ENCODE results near the gene CFAP251.

CFAP251 gene

GRCh38 chr12:122004633-122005071 is 86.3 kb downstream of the CFAP251 start:
- Histone ChIP-seq H3K27me3 (ENCODE audit: control insufficient read depth, insufficient read depth, low read length, poor library complexity, severe bottlenecking) (no peaks in the 10 kb centered on the region), H3K36me3 (ENCODE audit: control insufficient read depth, insufficient read depth, low read length) (no peaks in the 10 kb centered on the region), H3K9me3 (ENCODE audit: control insufficient read depth, low read length) (no peaks in the 10 kb centered on the region), H3K27ac (ENCODE audit: insufficient read depth, low read depth, low read length, poor library complexity, severe bottlenecking) (no peak overlapping the region), H3K4me3 (ENCODE audit: insufficient read depth, low read depth, low read length) (no peak overlapping the region), H3K4me1 (ENCODE audit: control insufficient read depth, insufficient read depth, low read length) (no peaks in the 10 kb centered on the region)
- WGBS, 2 experiments = 92 to 95% methylated on average over 12 of the region's 12 CpGs

- H3K27ac ChIP-seq (ENCODE audit: insufficient read depth, low read depth, low read length, poor library complexity, severe bottlenecking) = no peak overlapping the region
- H3K9me3 ChIP-seq (ENCODE audit: control insufficient read depth, low read length) = no peaks in the 10 kb centered on the region
- H3K27me3 ChIP-seq (ENCODE audit: control insufficient read depth, insufficient read depth, low read length, poor library complexity, severe bottlenecking) = no peaks in the 10 kb centered on the region
- no peaks in the 10 kb centered on the region for H3K36me3 ChIP-seq (ENCODE audit: control insufficient read depth, insufficient read depth, low read length)
- H3K4me3 ChIP-seq (ENCODE audit: insufficient read depth, low read depth, low read length) = no peak overlapping the region
- no peaks in the 10 kb centered on the region for H3K4me1 ChIP-seq (ENCODE audit: control insufficient read depth, insufficient read depth, low read length)
- 93 to 95% methylated on average over 11 of the region's 11 CpGs for WGBS, 2 experiments
Observed at GRCh38 chr12:122005252-122005776, 86.9 kb downstream of the CFAP251 start.

- H3K27me3 ChIP-seq (ENCODE audit: control insufficient read depth, insufficient read depth, low read length, poor library complexity, severe bottlenecking) = no peaks in the 10 kb centered on the region
- 95% methylated on average over 24 of the region's 24 CpGs for WGBS, 2 experiments
- no peak overlapping the region for H3K27ac ChIP-seq (ENCODE audit: insufficient read depth, low read depth, low read length, poor library complexity, severe bottlenecking)
- no peak overlapping the region for H3K4me3 ChIP-seq (ENCODE audit: insufficient read depth, low read depth, low read length)
- no peaks in the 10 kb centered on the region for H3K9me3 ChIP-seq (ENCODE audit: control insufficient read depth, low read length)
- no peaks in the 10 kb centered on the region for H3K4me1 ChIP-seq (ENCODE audit: control insufficient read depth, insufficient read depth, low read length)
- H3K36me3 ChIP-seq (ENCODE audit: control insufficient read depth, insufficient read depth, low read length) = no peaks in the 10 kb centered on the region
Observed at GRCh38 chr12:122006186-122006926, 88.0 kb downstream of the CFAP251 start.

GRCh38 chr12:122009741-122010140 is 91.3 kb downstream of the CFAP251 start:
- H3K27ac ChIP-seq (ENCODE audit: insufficient read depth, low read depth, low read length, poor library complexity, severe bottlenecking) = no peak overlapping the region
- H3K36me3 ChIP-seq (ENCODE audit: control insufficient read depth, insufficient read depth, low read length) = no peaks in the 10 kb centered on the region
- no peak overlapping the region for H3K4me3 ChIP-seq (ENCODE audit: insufficient read depth, low read depth, low read length)
- no peaks in the 10 kb centered on the region for H3K27me3 ChIP-seq (ENCODE audit: control insufficient read depth, insufficient read depth, low read length, poor library complexity, severe bottlenecking)
- no peaks in the 10 kb centered on the region for H3K9me3 ChIP-seq (ENCODE audit: control insufficient read depth, low read length)
- WGBS, 2 experiments = 92 to 94% methylated on average over 7 to 9 of the region's 9 CpGs
- H3K4me1 ChIP-seq (ENCODE audit: control insufficient read depth, insufficient read depth, low read length) = no peaks in the 10 kb centered on the region

- 96 to 97% methylated on average over 6 of the region's 6 CpGs for WGBS, 2 experiments
- H3K36me3 ChIP-seq (ENCODE audit: control insufficient read depth, insufficient read depth, low read length) = no peaks in the 10 kb centered on the region
- no peak overlapping the region for H3K4me3 ChIP-seq (ENCODE audit: insufficient read depth, low read depth, low read length)
- H3K4me1 ChIP-seq (ENCODE audit: control insufficient read depth, insufficient read depth, low read length) = no peaks in the 10 kb centered on the region
- H3K9me3 ChIP-seq (ENCODE audit: control insufficient read depth, low read length) = no peaks in the 10 kb centered on the region
- H3K27ac ChIP-seq (ENCODE audit: insufficient read depth, low read depth, low read length, poor library complexity, severe bottlenecking) = no peak overlapping the region
- H3K27me3 ChIP-seq (ENCODE audit: control insufficient read depth, insufficient read depth, low read length, poor library complexity, severe bottlenecking) = no peaks in the 10 kb centered on the region
Observed at GRCh38 chr12:122012184-122012583, 93.8 kb downstream of the CFAP251 start.

GRCh38 chr12:122013136-122013535 is 94.7 kb downstream of the CFAP251 start:
- WGBS, 2 experiments = 96 to 97% methylated on average over 3 of the region's 4 CpGs
- H3K27ac ChIP-seq (ENCODE audit: insufficient read depth, low read depth, low read length, poor library complexity, severe bottlenecking) = no peak overlapping the region

GRCh38 chr12:122013791-122014590 is 95.6 kb downstream of the CFAP251 start:
- Histone ChIP-seq H3K27me3 (ENCODE audit: control insufficient read depth, insufficient read depth, low read length, poor library complexity, severe bottlenecking) (no peaks in the 10 kb centered on the region), H3K36me3 (ENCODE audit: control insufficient read depth, insufficient read depth, low read length) (no peaks in the 10 kb centered on the region), H3K4me3 (ENCODE audit: insufficient read depth, low read depth, low read length) (no peak overlapping the region), H3K27ac (ENCODE audit: insufficient read depth, low read depth, low read length, poor library complexity, severe bottlenecking) (no peak overlapping the region), H3K9me3 (ENCODE audit: control insufficient read depth, low read length) (no peaks in the 10 kb centered on the region), H3K4me1 (ENCODE audit: control insufficient read depth, insufficient read depth, low read length) (no peaks in the 10 kb centered on the region)
- 92 to 93% methylated on average over 19 of the region's 19 CpGs for WGBS, 2 experiments

More at GRCh38 chr12:122013136-122013535, 94.7 kb downstream of the CFAP251 start:
- H3K27me3 ChIP-seq (ENCODE audit: control insufficient read depth, insufficient read depth, low read length, poor library complexity, severe bottlenecking) = no peaks in the 10 kb centered on the region
- no peaks in the 10 kb centered on the region for H3K9me3 ChIP-seq (ENCODE audit: control insufficient read depth, low read length)
- H3K4me3 ChIP-seq (ENCODE audit: insufficient read depth, low read depth, low read length) = no peak overlapping the region
- no peaks in the 10 kb centered on the region for H3K36me3 ChIP-seq (ENCODE audit: control insufficient read depth, insufficient read depth, low read length)
- H3K4me1 ChIP-seq (ENCODE audit: control insufficient read depth, insufficient read depth, low read length) = no peaks in the 10 kb centered on the region

GRCh38 chr12:122014781-122015180 is 96.4 kb downstream of the CFAP251 start:
- H3K27ac ChIP-seq (ENCODE audit: insufficient read depth, low read depth, low read length, poor library complexity, severe bottlenecking) = no peak overlapping the region
- H3K9me3 ChIP-seq (ENCODE audit: control insufficient read depth, low read length) = no peaks in the 10 kb centered on the region
- H3K4me3 ChIP-seq (ENCODE audit: insufficient read depth, low read depth, low read length) = no peak overlapping the region
- H3K4me1 ChIP-seq (ENCODE audit: control insufficient read depth, insufficient read depth, low read length) = no peaks in the 10 kb centered on the region
- WGBS, 2 experiments = 92 to 93% methylated on average over 5 of the region's 5 CpGs
- H3K36me3 ChIP-seq (ENCODE audit: control insufficient read depth, insufficient read depth, low read length) = no peaks in the 10 kb centered on the region
- H3K27me3 ChIP-seq (ENCODE audit: control insufficient read depth, insufficient read depth, low read length, poor library complexity, severe bottlenecking) = peaks cover 7% of the 10 kb centered on the region

GRCh38 chr12:122018457-122018856 is 100.1 kb downstream of the CFAP251 start:
- H3K4me3 ChIP-seq (ENCODE audit: insufficient read depth, low read depth, low read length) = no peak overlapping the region

GRCh38 chr12:122018937-122019336 is 100.5 kb downstream of the CFAP251 start:
- WGBS, 2 experiments = 86 to 93% methylated on average over 4 of the region's 4 CpGs

More at GRCh38 chr12:122018457-122018856, 100.1 kb downstream of the CFAP251 start:
- Histone ChIP-seq H3K4me1 (ENCODE audit: control insufficient read depth, insufficient read depth, low read length) (no peaks in the 10 kb centered on the region), H3K9me3 (ENCODE audit: control insufficient read depth, low read length) (no peaks in the 10 kb centered on the region), H3K36me3 (ENCODE audit: control insufficient read depth, insufficient read depth, low read length) (no peaks in the 10 kb centered on the region), H3K27me3 (ENCODE audit: control insufficient read depth, insufficient read depth, low read length, poor library complexity, severe bottlenecking) (peaks cover 20% of the 10 kb centered on the region), H3K27ac (ENCODE audit: insufficient read depth, low read depth, low read length, poor library complexity, severe bottlenecking) (no peak overlapping the region)

More at GRCh38 chr12:122018937-122019336, 100.5 kb downstream of the CFAP251 start:
- Histone ChIP-seq H3K4me3 (ENCODE audit: insufficient read depth, low read depth, low read length) (no peak overlapping the region), H3K4me1 (ENCODE audit: control insufficient read depth, insufficient read depth, low read length) (peaks cover 2% of the 10 kb centered on the region), H3K27ac (ENCODE audit: insufficient read depth, low read depth, low read length, poor library complexity, severe bottlenecking) (no peak overlapping the region), H3K27me3 (ENCODE audit: control insufficient read depth, insufficient read depth, low read length, poor library complexity, severe bottlenecking) (peaks cover 20% of the 10 kb centered on the region), H3K9me3 (ENCODE audit: control insufficient read depth, low read length) (no peaks in the 10 kb centered on the region), H3K36me3 (ENCODE audit: control insufficient read depth, insufficient read depth, low read length) (no peaks in the 10 kb centered on the region)

Data from ectodermal cell (in vitro differentiated cells).